NCI-H345 treated with DMSO at 0.1 percent for 48 hours (cell line): ENCODE data around the gene FAM193A.
"Not testable (repeated sequence)": the region's sequence is repeated elsewhere in the genome, so short reads cannot be mapped to it uniquely, and the experiment has no call there.

ENCODE experiments used
- DNase-seq: peaks from one replicate; lab custom pipeline; 2025; ENCODE audit not compliant: unreplicated experiment; lab: John Stamatoyannopoulos, UW

Gene FAM193A

GRCh38 chr4:2716236-2716635 is 179.8 kb downstream of the FAM193A start:
- no peak for DNase-seq

DNA sequence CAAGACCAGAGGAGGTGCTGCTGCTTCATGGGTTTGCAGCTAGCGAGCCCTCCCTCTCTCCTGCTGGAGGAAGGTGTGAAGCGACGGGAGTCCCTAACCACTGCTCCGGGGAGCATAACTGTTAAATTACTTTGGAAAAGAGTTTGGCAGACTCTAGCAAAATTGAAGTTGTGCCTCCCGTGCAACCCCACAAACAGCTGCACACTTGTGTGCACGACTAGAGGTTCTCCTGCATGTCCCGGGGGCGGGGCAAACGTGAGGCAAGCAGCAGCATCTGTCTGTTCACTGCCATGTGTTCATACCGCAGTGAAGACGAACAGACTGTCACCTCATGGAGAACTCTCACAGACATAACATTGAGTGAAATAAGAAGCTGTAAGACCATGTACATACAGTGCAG is 185.1 kb downstream of the FAM193A start:
- no peak for DNase-seq

GRCh38 chr4:2722033-2722432 is 185.6 kb downstream of the FAM193A start:
- no peak for DNase-seq

- no peak for DNase-seq
These were observed 187.3 kb downstream of the FAM193A start for GRCh38 chr4:2723751-2724150.

- DNase-seq = no peak
These were observed 188.9 kb downstream of the FAM193A start for GRCh38 chr4:2725380-2725779.

DNA sequence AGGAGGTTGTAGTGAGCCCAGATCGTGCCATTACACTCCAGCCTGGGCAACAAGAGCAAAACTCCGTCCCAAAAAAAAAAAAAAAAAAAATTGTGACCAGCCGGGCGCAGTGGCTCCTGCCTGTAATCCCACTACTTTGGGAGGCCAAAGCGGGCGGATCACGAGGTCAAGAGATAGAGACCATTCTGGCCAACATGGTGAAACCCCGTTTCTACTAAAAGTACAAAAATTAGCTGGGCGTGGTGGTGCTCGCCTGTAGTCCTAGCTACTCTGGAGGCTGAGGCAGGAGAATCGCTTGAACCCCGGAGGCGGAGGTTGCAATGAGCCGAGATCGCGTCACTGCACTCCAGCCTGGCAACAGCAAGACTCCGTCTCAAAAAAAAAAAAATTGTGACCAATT is 190.4 kb downstream of the FAM193A start:
- DNase-seq = not testable (repeated sequence)

- DNase-seq = no peak
These were observed 191.8 kb downstream of the FAM193A start for GRCh38 chr4:2728221-2728620.

- DNase-seq = no peak
These were observed 192.5 kb downstream of the FAM193A start for GRCh38 chr4:2728806-2729532.

GRCh38 chr4:2729533-2729875 is 193.1 kb downstream of the FAM193A start:
- DNase-seq = no peak

DNA sequence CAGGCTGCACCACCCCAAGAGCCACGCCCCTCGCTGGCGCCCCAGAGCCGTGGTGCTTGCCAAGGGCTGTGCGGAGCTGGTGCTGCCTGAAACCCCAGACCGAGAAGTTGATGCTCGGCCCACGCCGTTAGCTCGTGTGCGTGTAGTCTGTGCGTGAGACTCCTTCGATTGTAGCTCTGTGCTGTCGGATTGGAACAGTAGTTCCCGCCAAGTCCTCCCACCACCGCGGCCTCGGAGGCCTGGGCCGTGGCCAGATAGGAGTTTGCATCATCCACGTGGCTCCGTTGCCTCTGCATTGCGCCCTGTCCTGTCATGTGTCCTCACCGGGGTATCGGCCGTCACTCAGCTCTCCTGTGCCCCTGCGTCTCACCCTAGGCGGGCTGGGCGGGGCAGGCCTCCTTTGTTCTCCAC is 195.5 kb downstream of the FAM193A start:
- no peak for DNase-seq

- DNase-seq = no peak
These were observed 196.1 kb downstream of the FAM193A start for GRCh38 chr4:2732526-2732925.

- no peak for DNase-seq
These were observed 196.8 kb downstream of the FAM193A start for GRCh38 chr4:2733001-2733843.

- no peak for DNase-seq
These were observed 197.6 kb downstream of the FAM193A start for GRCh38 chr4:2733844-2734574.

- DNase-seq = no peak
These were observed 198.2 kb downstream of the FAM193A start for GRCh38 chr4:2734612-2735011.

GRCh38 chr4:2735869-2736268 is 199.4 kb downstream of the FAM193A start:
- no peak for DNase-seq

GRCh38 chr4:2738296-2738695 is 201.8 kb downstream of the FAM193A start:
- DNase-seq = not testable (repeated sequence)

DNA sequence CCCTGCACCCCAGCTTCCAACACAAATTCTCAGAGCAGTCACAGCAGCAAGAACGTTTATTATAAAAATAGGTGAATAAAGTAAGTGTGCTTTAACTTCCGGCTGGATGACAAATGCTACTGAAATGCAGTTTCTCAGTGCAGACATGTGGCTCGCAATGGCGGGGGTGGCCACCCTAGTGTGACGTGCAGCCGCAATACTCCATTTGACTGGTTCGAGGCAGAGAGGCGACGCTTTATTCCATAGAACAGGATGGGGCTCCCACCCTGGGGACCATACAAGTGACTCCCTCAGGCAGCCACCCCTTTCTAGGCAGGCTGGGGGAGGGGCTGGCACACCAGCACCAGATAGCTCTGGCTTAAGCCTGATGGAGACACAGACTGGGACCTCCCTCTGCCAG is 205.2 kb downstream of the FAM193A start:
- DNase-seq = no peak

- no peak for DNase-seq
These were observed 205.8 kb downstream of the FAM193A start for GRCh38 chr4:2742081-2742822.

DNA sequence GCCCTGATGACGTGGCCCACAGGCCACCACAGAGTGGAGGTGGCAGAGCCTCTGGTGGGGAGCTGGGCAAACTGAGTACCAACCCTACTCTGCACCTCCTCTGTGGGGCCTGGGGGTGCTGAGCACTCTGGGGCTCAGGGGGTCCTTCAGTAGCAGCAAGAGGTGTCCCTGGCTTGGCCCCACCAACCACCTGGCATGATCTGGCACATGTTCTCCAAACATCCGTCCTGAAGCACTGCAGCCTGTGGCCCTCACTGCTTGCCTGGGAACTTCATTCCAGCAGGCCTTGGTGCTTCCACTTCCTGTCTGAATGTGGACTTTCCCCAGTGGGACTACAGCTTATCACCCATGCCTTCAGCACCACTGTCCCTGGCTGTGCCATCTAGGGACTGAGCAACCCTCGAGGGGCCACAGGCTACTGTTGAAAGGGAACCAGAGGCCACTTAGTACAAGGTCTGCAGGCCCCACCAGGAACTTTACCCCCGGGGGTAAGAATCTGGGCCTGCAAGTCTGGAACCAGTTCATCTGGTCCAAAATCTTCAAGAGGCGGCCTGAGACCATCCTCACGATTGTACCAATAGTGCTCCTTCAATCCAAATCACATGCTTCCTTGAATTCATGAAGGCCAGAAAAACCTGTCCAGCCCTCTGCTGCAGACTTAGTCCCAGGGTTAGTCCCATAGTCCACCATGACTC is 206.5 kb downstream of the FAM193A start:
- no peak for DNase-seq
